Measurements from ENCODE around the gene CARNS1. TPM values are rescaled to one million over a fixed set of nuclear protein-coding genes. Genes with fewer than 3 reads are reported as not detected.
A peak's percentile ranks its signal among the peaks of the same experiment; 100 is the strongest.
"Not testable (repeated sequence)": the region's sequence is repeated elsewhere in the genome, so short reads cannot be mapped to it uniquely, and the experiment has no call there.

The CARNS1 gene
- total and polyA plus RNA-seq, 8 donors = 0.29 to 33.3 (median 2.9) TPM

- no peak for DNase-seq
- TF ChIP-seq POLR2A (IDR thresholded peaks at IDR 0.05) (no peak), POLR2AphosphoS5 (IDR thresholded peaks at IDR 0.05) (no peak), CTCF (IDR thresholded peaks at IDR 0.05) (no peak), EP300 (IDR thresholded peaks at IDR 0.05) (no peak)
- Histone ChIP-seq H3K9me3 (no peaks in the 10 kb centered on the region), H3K36me3 (peaks cover 28 to 47% (median 41%) of the 10 kb centered on the region in 4 donors), H3K4me1 (peaks cover 31 to 65% (median 59%) of the 10 kb centered on the region in 4 donors), H3K27me3 (peaks cover 0 to 21% (median 0%) of the 10 kb centered on the region in 3 donors), H3K27ac (peak overlapping the region; percentile 92 to 98 (median 96)), H3K4me3 (peak overlapping the region; percentile 77 to 98 (median 88))
- intact Hi-C loops (cut with DNase I; ENCODE audit: low total_unique reads) = no loop called here
- 0 to 4% (median 2%) methylated on average over 11 to 27 of the region's 27 CpGs for WGBS, 5 donors
Measured at GRCh38 chr11:67400942-67401494, 14.5 kb upstream of the CARNS1 start.

- Histone ChIP-seq H3K27ac (peak within 1 kb of the TSS; percentile 92 to 98 (median 96)), H3K9me3 (no peaks in the 10 kb centered on the region), H3K4me3 (peak within 1 kb of the TSS; percentile 77 to 98 (median 88)), H3K36me3 (peaks cover 28 to 40% (median 35%) of the 10 kb centered on the region in 4 donors), H3K27me3 (peaks cover 0 to 27% (median 0%) of the 10 kb centered on the region in 3 donors), H3K4me1 (peaks cover 31 to 62% (median 56%) of the 10 kb centered on the region in 4 donors)
- intact Hi-C loops (cut with DNase I; ENCODE audit: low total_unique reads) = no loop called here
- TF ChIP-seq CTCF (IDR thresholded peaks at IDR 0.05) = peak in 3 of 7 experiments; percentile 40 to 86 (median 49)
- TF ChIP-seq EP300 (IDR thresholded peaks at IDR 0.05) = no peak
- peak in 1 of 4 donors; percentile 0 for TF ChIP-seq POLR2A (IDR thresholded peaks at IDR 0.05)
- TF ChIP-seq POLR2AphosphoS5 (IDR thresholded peaks at IDR 0.05) = peak; percentile 7 to 81 (median 76)
- peak; percentile 93 to 97 for DNase-seq
- 0 to 1% (median 1%) methylated on average over 16 to 73 of the region's 73 CpGs for WGBS, 5 donors
Measured at GRCh38 chr11:67401495-67402191, 13.8 kb upstream of the CARNS1 start, which contains the start of gene PPP1CA. TSS of gene PPP1CA (minus strand) at chr11:67401858. CDS start at chr11:67401782, 76 bp downstream.

DNA sequence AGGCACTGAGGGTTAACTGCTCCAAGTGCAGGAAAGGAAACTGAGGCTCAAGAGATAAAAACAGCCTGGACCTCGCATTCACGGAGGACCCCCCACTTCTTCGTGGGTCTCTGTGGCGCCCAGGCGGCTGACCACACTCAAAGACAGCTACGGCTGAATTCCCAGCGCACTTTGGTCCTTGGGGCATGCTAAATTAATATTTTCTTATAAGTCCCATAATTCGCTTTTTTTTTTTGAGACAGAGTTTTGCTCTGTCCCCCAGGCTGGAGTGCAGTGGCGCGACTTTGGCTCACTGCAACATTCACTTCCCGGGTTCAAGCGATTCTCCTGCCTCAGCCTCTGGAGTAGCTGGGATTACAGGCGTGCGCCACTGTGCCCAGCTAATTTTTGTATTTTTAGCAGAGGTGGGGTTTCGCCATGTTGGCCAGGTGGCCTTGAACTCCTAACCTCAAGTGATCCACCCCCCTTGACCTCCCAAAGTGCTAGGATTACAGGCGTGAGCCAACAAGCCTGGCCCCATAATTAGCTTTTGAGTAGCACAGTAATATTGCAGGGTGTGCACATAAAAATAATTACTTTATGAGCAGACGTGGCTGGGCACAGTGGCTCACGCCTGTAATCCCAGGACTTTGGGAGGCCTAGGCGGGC, 13.2 kb upstream of the CARNS1 start:
- Histone ChIP-seq H3K4me1 (peaks cover 31 to 59% (median 52%) of the 10 kb centered on the region in 4 donors), H3K27ac (peak overlapping the region; percentile 57 to 98 (median 95)), H3K4me3 (peak overlapping the region; percentile 77 to 98 (median 88)), H3K36me3 (peaks cover 23 to 34% (median 28%) of the 10 kb centered on the region in 4 donors), H3K27me3 (peaks cover 0 to 34% (median 0%) of the 10 kb centered on the region in 3 donors)
- intact Hi-C loops (cut with DNase I; ENCODE audit: low total_unique reads); H3K9me3 ChIP-seq; DNase-seq: not testable (repeated sequence)
- WGBS, 5 donors = 52 to 58% (median 54%) methylated on average over 19 of the region's 19 CpGs

DNA sequence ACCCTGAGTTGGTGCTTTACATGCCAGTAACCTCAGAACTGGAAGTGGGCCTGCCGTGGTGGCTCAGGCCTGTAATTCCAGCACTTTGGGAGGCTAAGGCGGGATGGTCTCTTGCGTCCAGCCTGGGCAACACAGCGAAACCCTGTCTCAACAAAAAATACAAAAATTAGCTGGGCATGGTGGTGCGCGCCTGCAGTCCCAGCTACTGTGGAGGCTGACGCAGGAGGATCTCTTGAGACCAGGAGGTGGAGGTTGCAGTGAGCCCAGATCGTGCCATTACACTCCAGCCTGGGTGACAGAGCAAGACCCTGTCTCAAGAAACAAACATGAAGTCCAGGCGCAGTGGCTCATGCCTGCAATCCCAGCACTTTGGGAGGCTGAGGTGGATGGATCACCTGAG, 12.4 kb upstream of the CARNS1 start:
- peaks cover 0 to 41% (median 0%) of the 10 kb centered on the region in 3 donors for H3K27me3 ChIP-seq
- H3K36me3 ChIP-seq = peaks cover 15 to 26% (median 21%) of the 10 kb centered on the region in 4 donors
- intact Hi-C loops (cut with DNase I; ENCODE audit: low total_unique reads); DNase-seq; H3K9me3 ChIP-seq: not testable (repeated sequence)
- peak overlapping the region in 1 of 4 donors; percentile 43 for H3K4me3 ChIP-seq
- H3K27ac ChIP-seq = peak overlapping the region in 4 of 5 donors; percentile 49 to 98 (median 68)
- H3K4me1 ChIP-seq = peaks cover 31 to 58% (median 45%) of the 10 kb centered on the region in 4 donors
- WGBS, 5 donors = 93 to 97% (median 96%) methylated on average over 9 of the region's 9 CpGs

Data from stomach (tissue), 9 donors.